GM13977 (cell line): Measurements from ENCODE around the gene KRTAP4-8.
"Not testable (repeated sequence)": the region's sequence is repeated elsewhere in the genome, so short reads cannot be mapped to it uniquely, and the experiment has no call there.

Experiments
- DNase-seq: peaks from one replicate; pipeline ENCODE4 v3.0.0; 2012; ENCODE audit warnings: low spot score
- in situ Hi-C: fragments of 300-500 bp; cut with MboI; formaldehyde crosslinking; loops from one replicate; pipeline ENCODE4 v1.12.0; 2022; ENCODE audit warnings: low sequenced_read_pairs, low pct_unique_long_range_greater_than_20kb, mixed read lengths, inconsistent platforms; ENCODE audit not compliant: unreplicated experiment
- TF ChIP-seq, protein P1 (sequence below): IDR thresholded peaks from 2 replicates; pipeline ENCODE4 v1.5.1; 2012; ENCODE audit warnings: mild to moderate bottlenecking, control low read depth; ENCODE audit not compliant: insufficient read depth; ENCODE audit errors: extremely low read depth, missing control alignments

KRTAP4-8 gene

DNA sequence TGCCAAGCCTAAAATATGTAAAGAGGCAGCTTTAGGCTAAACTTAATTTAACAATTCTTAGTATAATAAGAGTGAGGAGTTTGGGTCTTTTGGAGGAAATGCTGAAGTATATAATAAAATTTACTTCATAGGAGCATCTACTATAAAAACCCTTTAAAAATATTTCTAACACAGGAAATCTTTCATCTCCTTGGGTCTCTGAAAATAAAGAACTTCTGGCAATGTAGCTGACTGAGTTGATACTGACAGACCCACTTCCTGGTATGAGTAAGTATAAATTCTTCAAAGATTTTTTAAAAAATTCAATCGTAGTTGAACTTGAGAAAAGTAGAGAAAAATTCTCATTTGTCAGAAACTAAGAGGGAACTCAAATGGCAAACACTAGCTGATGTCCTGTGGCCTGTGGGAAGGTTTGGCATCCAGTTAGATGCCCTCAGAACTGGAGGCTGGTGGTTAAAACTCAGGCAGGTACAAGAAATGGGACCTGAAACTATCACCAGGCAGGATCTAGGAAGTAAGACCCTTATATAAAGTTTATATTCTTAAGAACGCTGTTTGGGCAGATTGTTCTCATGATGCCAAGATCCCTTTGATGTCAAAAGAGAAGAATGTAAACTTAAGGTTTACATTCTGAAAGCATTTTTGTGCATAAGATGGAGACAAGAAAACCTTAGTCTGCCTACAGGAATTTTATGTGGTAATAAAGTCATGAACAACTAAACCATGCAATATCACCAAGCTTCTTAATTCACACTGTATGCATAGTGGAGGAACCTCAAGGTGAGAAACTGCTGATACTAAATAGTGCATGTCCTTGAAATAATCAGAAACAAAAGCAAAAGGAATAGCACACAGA is 36.2 kb upstream of the KRTAP4-8 start:
- DNase-seq: no peak
- TF ChIP-seq, protein P1, sequence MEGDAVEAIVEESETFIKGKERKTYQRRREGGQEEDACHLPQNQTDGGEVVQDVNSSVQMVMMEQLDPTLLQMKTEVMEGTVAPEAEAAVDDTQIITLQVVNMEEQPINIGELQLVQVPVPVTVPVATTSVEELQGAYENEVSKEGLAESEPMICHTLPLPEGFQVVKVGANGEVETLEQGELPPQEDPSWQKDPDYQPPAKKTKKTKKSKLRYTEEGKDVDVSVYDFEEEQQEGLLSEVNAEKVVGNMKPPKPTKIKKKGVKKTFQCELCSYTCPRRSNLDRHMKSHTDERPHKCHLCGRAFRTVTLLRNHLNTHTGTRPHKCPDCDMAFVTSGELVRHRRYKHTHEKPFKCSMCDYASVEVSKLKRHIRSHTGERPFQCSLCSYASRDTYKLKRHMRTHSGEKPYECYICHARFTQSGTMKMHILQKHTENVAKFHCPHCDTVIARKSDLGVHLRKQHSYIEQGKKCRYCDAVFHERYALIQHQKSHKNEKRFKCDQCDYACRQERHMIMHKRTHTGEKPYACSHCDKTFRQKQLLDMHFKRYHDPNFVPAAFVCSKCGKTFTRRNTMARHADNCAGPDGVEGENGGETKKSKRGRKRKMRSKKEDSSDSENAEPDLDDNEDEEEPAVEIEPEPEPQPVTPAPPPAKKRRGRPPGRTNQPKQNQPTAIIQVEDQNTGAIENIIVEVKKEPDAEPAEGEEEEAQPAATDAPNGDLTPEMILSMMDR: no peak
- in situ Hi-C loops: no loop called here

DNA sequence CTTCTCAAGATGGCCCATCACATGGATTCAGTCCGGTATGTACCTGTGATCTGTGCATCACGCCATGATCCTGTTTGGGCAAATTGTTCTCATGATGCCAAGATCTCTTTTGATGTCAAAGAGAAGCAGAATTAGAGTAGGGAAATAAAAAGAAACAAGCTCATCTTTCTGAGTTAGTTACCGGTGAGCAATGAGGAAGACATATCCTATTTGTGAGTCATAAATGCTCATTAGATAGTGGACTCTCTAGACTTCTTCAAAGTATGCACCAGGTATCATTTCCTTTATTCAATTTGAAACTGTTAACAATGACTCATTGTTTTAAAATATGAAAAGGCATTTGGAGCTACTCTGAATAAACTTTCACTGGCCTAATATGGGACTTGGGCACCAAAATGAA is 34.0 kb upstream of the KRTAP4-8 start:
- DNase-seq: peak; percentile 28
- TF ChIP-seq, protein P1: no peak
- in situ Hi-C loops: no loop called here

DNA sequence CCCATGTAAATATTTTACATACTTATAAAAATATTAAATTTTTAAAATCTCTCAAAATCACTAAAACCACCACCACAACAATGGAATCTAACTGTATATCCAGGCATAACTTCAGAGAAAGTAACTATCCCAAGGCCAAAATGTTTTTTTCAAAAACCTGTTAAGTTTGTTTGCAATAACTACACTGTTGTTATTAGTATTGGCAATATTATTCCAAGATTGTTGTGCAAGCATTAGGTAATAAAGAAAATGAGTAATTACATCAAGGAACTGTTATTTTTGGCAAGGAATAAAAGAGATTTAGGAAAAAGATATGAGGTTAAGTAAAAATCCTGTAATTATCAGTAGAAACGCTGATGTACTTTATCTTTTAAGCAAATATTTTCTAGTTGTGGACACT is 29.4 kb upstream of the KRTAP4-8 start:
- in situ Hi-C loops: no loop called here
- no peak for DNase-seq
- TF ChIP-seq, protein P1: no peak

DNA sequence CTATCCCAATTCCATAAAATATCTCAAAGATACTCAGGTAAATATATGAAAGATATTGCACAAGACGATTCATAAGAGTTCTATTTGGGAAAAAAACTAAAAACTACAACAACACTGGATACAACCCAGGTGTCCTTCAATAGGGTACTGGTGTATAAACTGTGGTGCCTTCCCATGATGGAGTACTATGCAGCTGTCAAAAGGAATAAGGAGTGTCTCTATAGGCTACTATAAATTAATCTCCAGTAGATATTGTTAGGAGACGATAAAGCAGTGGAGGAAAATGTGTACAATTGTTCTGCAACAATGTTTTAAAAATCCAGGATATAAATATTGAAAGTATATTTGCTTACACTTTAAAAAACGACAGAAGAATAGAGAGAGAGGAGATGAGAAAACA is 28.5 kb upstream of the KRTAP4-8 start:
- TF ChIP-seq, protein P1: no peak
- in situ Hi-C loops: no loop called here
- no peak for DNase-seq

DNA sequence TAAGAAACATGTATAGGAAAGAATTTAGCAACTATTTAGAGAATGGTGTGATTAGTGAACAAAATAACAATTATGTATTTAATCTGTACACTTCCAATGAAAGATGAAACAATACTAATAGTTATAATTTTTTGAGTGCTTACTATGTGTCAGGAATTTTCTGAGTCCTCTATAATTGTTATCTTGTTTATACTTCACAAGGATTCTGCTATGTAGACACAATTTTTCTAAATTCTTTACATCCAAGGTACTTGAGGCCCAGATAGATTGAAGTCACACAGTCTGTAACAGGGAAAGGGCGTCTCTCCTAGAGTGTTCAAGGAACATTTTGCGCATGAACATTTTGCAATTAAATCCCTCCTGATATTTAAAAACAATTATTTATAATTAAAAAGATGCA is 27.1 kb upstream of the KRTAP4-8 start:
- in situ Hi-C loops: no loop called here
- no peak for DNase-seq
- TF ChIP-seq, protein P1: no peak

DNA sequence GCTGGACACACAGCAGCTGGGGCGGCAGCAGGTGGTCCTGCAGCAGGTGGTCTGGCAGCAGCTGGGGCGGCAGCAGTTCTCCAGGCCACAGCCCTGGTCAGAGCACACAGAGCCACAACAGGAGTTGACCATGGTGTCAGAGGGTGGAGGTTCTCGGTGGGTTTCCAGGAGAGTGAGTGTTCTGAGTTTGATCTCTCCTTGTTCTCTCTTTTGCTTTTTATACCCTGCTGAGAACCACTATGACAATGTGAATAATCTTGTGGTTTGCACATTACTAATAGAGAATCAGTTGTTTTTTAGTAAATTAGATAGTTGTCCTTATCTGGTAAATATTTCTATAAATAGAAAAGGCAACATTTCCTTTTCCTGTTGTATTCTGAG is 26.0 kb upstream of the KRTAP4-8 start, which contains the start of gene KRTAP4-12:
TSS of gene KRTAP4-12 (minus strand) at position 192 of the 381 bp plus-strand sequence. CDS start at position 132, 60 bp downstream.
- DNase-seq, in situ Hi-C loops: not testable (repeated sequence)

DNA sequence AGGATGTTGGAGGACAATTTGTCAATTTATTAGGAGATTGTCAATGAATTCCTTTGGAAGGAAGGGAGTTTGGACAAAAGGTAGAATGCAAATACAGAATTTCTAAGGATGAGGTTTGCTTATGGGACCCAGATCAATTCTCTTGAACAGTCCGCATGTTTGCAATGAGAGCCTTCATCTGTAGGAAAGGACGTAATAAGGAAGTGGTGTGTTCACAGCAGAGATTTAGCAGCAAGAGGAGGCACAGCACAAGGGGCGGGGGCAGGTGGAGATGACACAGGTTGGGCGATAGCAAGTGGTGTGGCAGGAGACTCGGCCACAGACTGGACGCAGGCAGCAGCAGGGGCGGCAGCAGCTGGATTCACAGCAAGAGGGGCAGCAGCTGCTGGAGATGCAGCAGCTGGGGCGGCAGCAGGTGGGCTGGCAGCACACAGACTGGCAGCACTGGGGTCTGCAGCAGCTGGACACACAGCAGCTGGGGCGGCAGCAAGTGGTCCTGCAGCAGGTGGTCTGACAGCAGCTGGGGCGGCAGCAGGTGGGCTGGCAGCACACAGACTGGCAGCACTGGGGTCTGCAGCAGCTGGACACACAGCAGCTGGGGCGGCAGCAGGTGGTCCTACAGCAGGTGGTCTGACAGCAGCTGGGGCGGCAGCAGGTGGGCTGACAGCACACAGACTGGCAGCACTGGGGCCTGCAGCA is 25.5 kb upstream of the KRTAP4-8 start:
- DNase-seq, in situ Hi-C loops: not testable (repeated sequence)
